Mesendoderm (in vitro differentiated cells): Measurements from ENCODE around the gene IGDCC3.

Experiments used
- DNase-seq: peaks from one replicate; pipeline ENCODE4 v3.0.0; 2013
- H2AK5ac ChIP-seq: 2 replicates; pipeline ENCODE4 v1.6.1; 2013; ENCODE audit warnings: low read length, inconsistent platforms
- H2BK120ac ChIP-seq: 2 replicates; pipeline ENCODE4 v1.6.1; 2013; ENCODE audit warnings: low read depth, mild to moderate bottlenecking, low read length, moderate library complexity, mixed read lengths
- H2BK15ac ChIP-seq: replicated peaks from 2 replicates; pipeline ENCODE4 v1.6.1; 2013; ENCODE audit warnings: low read depth, mild to moderate bottlenecking, moderate library complexity
- H2BK5ac ChIP-seq: 2 replicates; pipeline ENCODE4 v1.6.1; 2013; ENCODE audit warnings: low read length, inconsistent platforms
- H3K18ac ChIP-seq: 2 replicates; pipeline ENCODE4 v1.6.1; 2013; ENCODE audit warnings: mild to moderate bottlenecking, low read length, mixed read lengths
- H3K23ac ChIP-seq: one replicate; pipeline ENCODE4 v1.6.1; 2013; ENCODE audit warnings: low read length
- H3K27ac ChIP-seq: 2 replicates; pipeline ENCODE4 v1.5.1; 2013; ENCODE audit warnings: low read depth, mild to moderate bottlenecking, inconsistent platforms, low read length, moderate library complexity
- H3K27me3 ChIP-seq: 2 replicates; pipeline ENCODE4 v1.6.1; 2013; ENCODE audit warnings: low read length, control low read depth, mild to moderate bottlenecking, inconsistent platforms; ENCODE audit not compliant: insufficient read depth, poor library complexity
- H3K36me3 ChIP-seq: 2 replicates; pipeline ENCODE4 v1.6.1; 2013; ENCODE audit warnings: low read length, inconsistent platforms; ENCODE audit not compliant: control insufficient read depth, insufficient read depth
- H3K4ac ChIP-seq: one replicate; pipeline ENCODE4 v1.6.1; 2013; ENCODE audit warnings: low read depth, mild to moderate bottlenecking, low read length, moderate library complexity
- H3K4me1 ChIP-seq: 2 replicates; pipeline ENCODE4 v1.6.1; 2013; ENCODE audit warnings: low read depth, low read length, inconsistent platforms; ENCODE audit not compliant: control insufficient read depth
- H3K4me2 ChIP-seq: 2 replicates; pipeline ENCODE4 v1.6.1; 2013; ENCODE audit warnings: low read length
- H3K4me3 ChIP-seq: 2 replicates; pipeline ENCODE4 v1.5.1; 2013; ENCODE audit warnings: mild to moderate bottlenecking, low read length
- H3K56ac ChIP-seq: one replicate; pipeline ENCODE4 v1.6.1; 2013; ENCODE audit warnings: low read length
- H3K79me1 ChIP-seq: 2 replicates; pipeline ENCODE4 v1.6.1; 2013; ENCODE audit warnings: low read length, inconsistent platforms
- H3K79me2 ChIP-seq: 2 replicates; pipeline ENCODE4 v1.6.1; 2013; ENCODE audit warnings: mild to moderate bottlenecking, low read length; ENCODE audit not compliant: control insufficient read depth, insufficient read depth
- H3K9ac ChIP-seq: 2 replicates; pipeline ENCODE4 v1.6.1; 2013; ENCODE audit warnings: low read length, inconsistent platforms
- H4K5ac ChIP-seq: one replicate; pipeline ENCODE4 v1.6.1; 2013; ENCODE audit warnings: low read length
- H4K8ac ChIP-seq: one replicate; pipeline ENCODE4 v1.6.1; 2013; ENCODE audit warnings: low read depth, mild to moderate bottlenecking, control low read depth, low read length, moderate library complexity
- WGBS: extraction: QIAGEN DNeasy Blood & Tissue Kit; methylation state at CpG from one replicate; pipeline ENCODE4 v1.1.7; 2013; ENCODE audit warnings: low lambda C conversion rate, missing lambda C conversion rate; ENCODE audit not compliant: insufficient coverage; ENCODE audit errors: extremely low coverage; 5-methylcytosine and 5-hydroxymethylcytosine counted together

IGDCC3 gene

GRCh38 chr15:65394280-65394789, 16.5 kb upstream of the IGDCC3 start:
- Histone ChIP-seq H2BK5ac (no peak overlapping the region), H2AK5ac (no peak overlapping the region), H3K18ac (no peak overlapping the region), H3K79me2 (no peaks in the 10 kb centered on the region), H2BK120ac (no peak overlapping the region), H4K8ac (no peak overlapping the region), H3K4me2 (no peak overlapping the region), H3K23ac (no peak overlapping the region), H3K4me1 (no peaks in the 10 kb centered on the region), H3K4me3 (no peak overlapping the region), H3K4ac (no peak overlapping the region), H3K9ac (no peak overlapping the region), H2BK15ac (no peak overlapping the region), H3K56ac (no peak overlapping the region), H4K5ac (no peak overlapping the region), H3K27me3 (peaks cover 14% of the 10 kb centered on the region), H3K36me3 (no peaks in the 10 kb centered on the region), H3K79me1 (no peaks in the 10 kb centered on the region), H3K27ac (no peak overlapping the region)
- DNase-seq = no peak
- WGBS = no CpG with 5 or more reads among the region's 11 CpGs

- Histone ChIP-seq H3K27me3 (peaks cover 14% of the 10 kb centered on the region), H3K36me3 (no peaks in the 10 kb centered on the region), H4K5ac (no peak overlapping the region), H2AK5ac (no peak overlapping the region), H3K27ac (no peak overlapping the region), H2BK15ac (no peak overlapping the region), H3K9ac (no peak overlapping the region), H3K4ac (no peak overlapping the region), H3K79me2 (no peaks in the 10 kb centered on the region), H3K79me1 (no peaks in the 10 kb centered on the region), H2BK120ac (no peak overlapping the region), H4K8ac (no peak overlapping the region), H3K4me3 (no peak overlapping the region), H2BK5ac (no peak overlapping the region), H3K56ac (no peak overlapping the region), H3K4me2 (no peak overlapping the region), H3K23ac (no peak overlapping the region), H3K18ac (no peak overlapping the region), H3K4me1 (no peaks in the 10 kb centered on the region)
- WGBS = no CpG with 5 or more reads among the region's 8 CpGs
- DNase-seq = no peak
Observed at GRCh38 chr15:65393557-65393956, 15.8 kb upstream of the IGDCC3 start.

- Histone ChIP-seq H2BK5ac (no peak overlapping the region), H3K18ac (no peak overlapping the region), H2BK120ac (no peak overlapping the region), H3K27ac (no peak overlapping the region), H2BK15ac (no peak overlapping the region), H3K4me3 (no peak overlapping the region), H3K79me1 (no peaks in the 10 kb centered on the region), H3K23ac (no peak overlapping the region), H3K79me2 (no peaks in the 10 kb centered on the region), H3K56ac (no peak overlapping the region), H3K36me3 (no peaks in the 10 kb centered on the region), H3K4me2 (no peak overlapping the region), H3K4ac (no peak overlapping the region), H3K9ac (no peak overlapping the region), H3K27me3 (peaks cover 14% of the 10 kb centered on the region), H4K8ac (no peak overlapping the region), H2AK5ac (no peak overlapping the region), H4K5ac (no peak overlapping the region), H3K4me1 (no peaks in the 10 kb centered on the region)
- DNase-seq = no peak
- no CpG with 5 or more reads among the region's 13 CpGs for WGBS
Observed at GRCh38 chr15:65393091-65393490, 15.3 kb upstream of the IGDCC3 start.

GRCh38 chr15:65392368-65392767, 14.6 kb upstream of the IGDCC3 start:
- H3K18ac ChIP-seq = no peak overlapping the region
- H3K4me3 ChIP-seq = no peak overlapping the region
- WGBS = no CpG with 5 or more reads among the region's 2 CpGs

GRCh38 chr15:65391732-65392131, 13.9 kb upstream of the IGDCC3 start:
- no peak overlapping the region for H3K23ac ChIP-seq
- H3K27me3 ChIP-seq = peaks cover 9% of the 10 kb centered on the region
- no peak overlapping the region for H3K4me3 ChIP-seq
- no peak overlapping the region for H2BK15ac ChIP-seq
- no peak overlapping the region for H2BK5ac ChIP-seq
- H2AK5ac ChIP-seq = no peak overlapping the region
- H3K79me1 ChIP-seq = no peaks in the 10 kb centered on the region
- H3K27ac ChIP-seq = no peak overlapping the region
- no peaks in the 10 kb centered on the region for H3K4me1 ChIP-seq
- H3K4ac ChIP-seq = no peak overlapping the region
- H4K5ac ChIP-seq = no peak overlapping the region
- WGBS = no CpG with 5 or more reads among the region's 10 CpGs
- no peak overlapping the region for H3K4me2 ChIP-seq
- DNase-seq = no peak
- H3K79me2 ChIP-seq = no peaks in the 10 kb centered on the region
- no peak overlapping the region for H2BK120ac ChIP-seq
- no peak overlapping the region for H3K9ac ChIP-seq
- no peak overlapping the region for H3K18ac ChIP-seq
- H4K8ac ChIP-seq = no peak overlapping the region
- no peak overlapping the region for H3K56ac ChIP-seq
- H3K36me3 ChIP-seq = no peaks in the 10 kb centered on the region

More at GRCh38 chr15:65392368-65392767, 14.6 kb upstream of the IGDCC3 start:
- Histone ChIP-seq H3K4ac (no peak overlapping the region), H2BK120ac (no peak overlapping the region), H2AK5ac (no peak overlapping the region), H3K79me2 (no peaks in the 10 kb centered on the region), H3K27ac (no peak overlapping the region), H3K79me1 (no peaks in the 10 kb centered on the region), H3K23ac (no peak overlapping the region), H3K56ac (no peak overlapping the region), H4K5ac (no peak overlapping the region), H3K27me3 (peaks cover 14% of the 10 kb centered on the region), H3K4me2 (no peak overlapping the region), H2BK15ac (no peak overlapping the region), H2BK5ac (no peak overlapping the region), H3K9ac (no peak overlapping the region), H4K8ac (no peak overlapping the region), H3K36me3 (no peaks in the 10 kb centered on the region), H3K4me1 (no peaks in the 10 kb centered on the region)
- DNase-seq = no peak

- H3K4me2 ChIP-seq = no peak overlapping the region
Observed at GRCh38 chr15:65390447-65390846, 12.6 kb upstream of the IGDCC3 start.

More at GRCh38 chr15:65390447-65390846, 12.6 kb upstream of the IGDCC3 start:
- H3K36me3 ChIP-seq = no peaks in the 10 kb centered on the region
- no peak overlapping the region for H3K9ac ChIP-seq
- H3K27ac ChIP-seq = no peak overlapping the region
- H4K8ac ChIP-seq = no peak overlapping the region
- H3K56ac ChIP-seq = no peak overlapping the region
- H3K4me1 ChIP-seq = no peaks in the 10 kb centered on the region
- peaks cover 2% of the 10 kb centered on the region for H3K27me3 ChIP-seq
- no peak overlapping the region for H2BK5ac ChIP-seq
- no peak overlapping the region for H3K23ac ChIP-seq
- no peak overlapping the region for H2BK120ac ChIP-seq
- no peaks in the 10 kb centered on the region for H3K79me2 ChIP-seq
- no peak overlapping the region for H2BK15ac ChIP-seq
- WGBS = no CpG with 5 or more reads among the region's 1 CpG
- DNase-seq = no peak
- H3K4me3 ChIP-seq = no peak overlapping the region
- no peak overlapping the region for H2AK5ac ChIP-seq
- H4K5ac ChIP-seq = no peak overlapping the region
- no peaks in the 10 kb centered on the region for H3K79me1 ChIP-seq
- no peak overlapping the region for H3K18ac ChIP-seq
- no peak overlapping the region for H3K4ac ChIP-seq
